ENCODE data around the gene PARD3.

- no peak for TF ChIP-seq CTCF (IDR thresholded peaks at IDR 0.05; ENCODE audit: low read depth, low read length, poor library complexity, severe bottlenecking)
- TF ChIP-seq EZH2phosphoT487 (IDR thresholded peaks at IDR 0.05; ENCODE audit: borderline replicate concordance, low read length), result no peak
Observed at GRCh38 chr10:34710391-34710751, 104.7 kb downstream of the PARD3 start.
